ENCODE measurements around the gene TMIE. TPM values are rescaled to one million over a fixed set of nuclear protein-coding genes. Genes with fewer than 3 reads are reported as not detected.

TMIE gene
- total and polyA plus RNA-seq, 2 of the 13 experiments (the other 11 are each of a cell fraction or from before 2014, with no cell fraction given), result not detected

DNA sequence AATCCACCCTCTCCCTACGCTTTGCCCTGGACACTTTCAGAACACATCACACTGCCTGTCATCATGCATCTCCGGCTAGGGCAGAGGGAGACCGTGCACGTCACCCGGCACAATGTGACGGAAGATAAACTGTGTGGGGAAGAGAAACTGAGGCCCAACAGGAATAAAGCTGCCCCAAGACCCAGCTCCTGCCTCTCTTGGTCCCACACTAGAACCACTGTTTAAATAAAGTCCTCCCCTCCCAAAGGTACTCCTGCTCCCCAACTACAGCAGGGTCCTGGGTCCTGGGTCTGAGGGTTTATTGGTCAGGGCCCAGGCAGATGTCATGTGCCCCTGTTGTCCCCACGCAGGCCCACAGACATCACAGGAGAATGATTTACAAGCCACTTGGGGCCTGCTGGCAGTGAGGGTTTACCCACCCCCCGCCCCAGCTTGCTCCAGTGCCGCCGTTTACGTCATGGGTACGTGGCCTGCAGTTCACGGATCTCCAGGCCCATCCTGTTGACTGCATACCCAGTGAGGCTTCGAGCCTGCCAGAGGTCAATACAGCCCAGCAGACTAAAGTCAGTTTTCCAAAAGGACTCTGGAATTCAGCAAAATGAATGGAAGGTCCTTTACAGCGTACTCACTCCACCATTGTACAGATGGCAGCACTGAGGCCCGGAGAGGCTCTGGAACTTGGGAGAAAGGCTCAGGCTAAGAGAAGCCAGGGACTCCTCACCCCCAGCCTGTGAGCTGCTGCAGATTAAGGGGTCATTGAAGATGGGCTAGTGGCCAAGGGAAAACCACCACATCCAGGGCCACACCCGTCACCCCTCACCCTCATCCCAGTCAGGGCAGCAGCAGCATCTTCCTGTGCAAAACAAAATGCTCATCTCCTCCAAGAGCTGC is 30.9 kb upstream of the TMIE start:
- in situ Hi-C loops (cut with HindIII; ENCODE audit: extremely low pct_ligation_motif_present, low pct_unique_long_range_greater_than_20kb), result loop anchor here (10.0 kb wide), 1 partner anchor 185 kb away; no protein-coding TSS in a partner anchor
- Histone ChIP-seq H3K4me1 (ENCODE audit: insufficient read depth, low read length) (no peaks in the 10 kb centered on the region), H3K9me3 (ENCODE audit: low read length) (no peaks in the 10 kb centered on the region), H3K4me3 (replicated peaks in 1 of 3; ENCODE audit: insufficient read depth in 1 of 3, low read depth in 2 of 3, low read length in 3 of 3) (no peak overlapping the region), H3K36me3 (replicated peaks in 1 of 2; ENCODE audit: control insufficient read depth in 1 of 2, insufficient read depth in 2 of 2, low read length in 2 of 2) (no peaks in the 10 kb centered on the region), H3K4me2 (ENCODE audit: low read depth, low read length) (no peak overlapping the region), H2AFZ (ENCODE audit: low read length) (no peak overlapping the region), H3K79me2 (ENCODE audit: insufficient read depth, low read length) (no peaks in the 10 kb centered on the region), H3K27ac (ENCODE audit: extremely low read length, insufficient read depth, low read length) (no peak overlapping the region), H4K20me1 (ENCODE audit: insufficient read depth, low read length) (no peaks in the 10 kb centered on the region), H3K9ac (ENCODE audit: insufficient read depth, low read depth, low read length) (no peak overlapping the region), H3K27me3 (ENCODE audit: control insufficient read depth in 1 of 2, insufficient read depth in 2 of 2, low read length in 2 of 2) (peaks cover 0 to 25% of the 10 kb centered on the region in 2 experiments; a peak in 3 of 5 replicates)
- no TSS peak for BruUV-seq (replicated peaks)
- ChIA-PET POLR2A (no interaction called here), CTCF (ENCODE audit: low intra/inter-chr PET ratio, low total read pairs) (no interaction called here)
- intact Hi-C loops (cut with micrococcal nuclease; ENCODE audit: unreplicated experiment), result no loop called here
- TF ChIP-seq ZNF629 (CRISPR knock-in tag; conservative IDR thresholded peaks at IDR 0.05) (peak; percentile 28; the same call in 1 of the 2 replicates), HOXA3 (CRISPR knock-in tag; IDR thresholded peaks at IDR 0.05) (no peak), SMARCC2 (IDR thresholded peaks at IDR 0.05) (no peak)
- TF ChIP-seq, protein P1, sequence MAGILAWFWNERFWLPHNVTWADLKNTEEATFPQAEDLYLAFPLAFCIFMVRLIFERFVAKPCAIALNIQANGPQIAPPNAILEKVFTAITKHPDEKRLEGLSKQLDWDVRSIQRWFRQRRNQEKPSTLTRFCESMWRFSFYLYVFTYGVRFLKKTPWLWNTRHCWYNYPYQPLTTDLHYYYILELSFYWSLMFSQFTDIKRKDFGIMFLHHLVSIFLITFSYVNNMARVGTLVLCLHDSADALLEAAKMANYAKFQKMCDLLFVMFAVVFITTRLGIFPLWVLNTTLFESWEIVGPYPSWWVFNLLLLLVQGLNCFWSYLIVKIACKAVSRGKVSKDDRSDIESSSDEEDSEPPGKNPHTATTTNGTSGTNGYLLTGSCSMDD (CRISPR knock-in tag; IDR thresholded peaks at IDR 0.05), result no peak
- TF ChIP-seq, protein P2, sequence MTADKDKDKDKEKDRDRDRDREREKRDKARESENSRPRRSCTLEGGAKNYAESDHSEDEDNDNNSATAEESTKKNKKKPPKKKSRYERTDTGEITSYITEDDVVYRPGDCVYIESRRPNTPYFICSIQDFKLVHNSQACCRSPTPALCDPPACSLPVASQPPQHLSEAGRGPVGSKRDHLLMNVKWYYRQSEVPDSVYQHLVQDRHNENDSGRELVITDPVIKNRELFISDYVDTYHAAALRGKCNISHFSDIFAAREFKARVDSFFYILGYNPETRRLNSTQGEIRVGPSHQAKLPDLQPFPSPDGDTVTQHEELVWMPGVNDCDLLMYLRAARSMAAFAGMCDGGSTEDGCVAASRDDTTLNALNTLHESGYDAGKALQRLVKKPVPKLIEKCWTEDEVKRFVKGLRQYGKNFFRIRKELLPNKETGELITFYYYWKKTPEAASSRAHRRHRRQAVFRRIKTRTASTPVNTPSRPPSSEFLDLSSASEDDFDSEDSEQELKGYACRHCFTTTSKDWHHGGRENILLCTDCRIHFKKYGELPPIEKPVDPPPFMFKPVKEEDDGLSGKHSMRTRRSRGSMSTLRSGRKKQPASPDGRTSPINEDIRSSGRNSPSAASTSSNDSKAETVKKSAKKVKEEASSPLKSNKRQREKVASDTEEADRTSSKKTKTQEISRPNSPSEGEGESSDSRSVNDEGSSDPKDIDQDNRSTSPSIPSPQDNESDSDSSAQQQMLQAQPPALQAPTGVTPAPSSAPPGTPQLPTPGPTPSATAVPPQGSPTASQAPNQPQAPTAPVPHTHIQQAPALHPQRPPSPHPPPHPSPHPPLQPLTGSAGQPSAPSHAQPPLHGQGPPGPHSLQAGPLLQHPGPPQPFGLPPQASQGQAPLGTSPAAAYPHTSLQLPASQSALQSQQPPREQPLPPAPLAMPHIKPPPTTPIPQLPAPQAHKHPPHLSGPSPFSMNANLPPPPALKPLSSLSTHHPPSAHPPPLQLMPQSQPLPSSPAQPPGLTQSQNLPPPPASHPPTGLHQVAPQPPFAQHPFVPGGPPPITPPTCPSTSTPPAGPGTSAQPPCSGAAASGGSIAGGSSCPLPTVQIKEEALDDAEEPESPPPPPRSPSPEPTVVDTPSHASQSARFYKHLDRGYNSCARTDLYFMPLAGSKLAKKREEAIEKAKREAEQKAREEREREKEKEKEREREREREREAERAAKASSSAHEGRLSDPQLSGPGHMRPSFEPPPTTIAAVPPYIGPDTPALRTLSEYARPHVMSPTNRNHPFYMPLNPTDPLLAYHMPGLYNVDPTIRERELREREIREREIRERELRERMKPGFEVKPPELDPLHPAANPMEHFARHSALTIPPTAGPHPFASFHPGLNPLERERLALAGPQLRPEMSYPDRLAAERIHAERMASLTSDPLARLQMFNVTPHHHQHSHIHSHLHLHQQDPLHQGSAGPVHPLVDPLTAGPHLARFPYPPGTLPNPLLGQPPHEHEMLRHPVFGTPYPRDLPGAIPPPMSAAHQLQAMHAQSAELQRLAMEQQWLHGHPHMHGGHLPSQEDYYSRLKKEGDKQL (CRISPR knock-in tag; IDR thresholded peaks at IDR 0.05; ENCODE audit: low read depth), result no peak
- FAIRE-seq, result no peak
- no peak for ATAC-seq
- WGBS (ENCODE audit: low lambda C conversion rate), result 58% methylated on average over 11 of the region's 17 CpGs
- DNase-seq (ENCODE audit: low spot score), result no peak
